GM12801 (cell line): ENCODE results near the gene CAMK1D.

Source experiments
- CTCF ChIP-seq: IDR thresholded peaks from one replicate; pipeline ENCODE4 v1.5.1; 2011; ENCODE audit warnings: control low read depth; ENCODE audit not compliant: insufficient read length; ENCODE audit errors: extremely low read depth

The CAMK1D gene

GRCh38 chr10:12788277-12788676 lies 438.9 kb downstream of the CAMK1D start:
- TF ChIP-seq CTCF = no peak

GRCh38 chr10:12790270-12790669 lies 440.9 kb downstream of the CAMK1D start:
- TF ChIP-seq CTCF = no peak

- TF ChIP-seq CTCF = no peak
Measured at GRCh38 chr10:12791728-12792127, 442.4 kb downstream of the CAMK1D start.

- no peak for TF ChIP-seq CTCF
Measured at GRCh38 chr10:12792889-12793556, 443.7 kb downstream of the CAMK1D start.

- no peak for TF ChIP-seq CTCF
Measured at GRCh38 chr10:12795315-12796110, 446.2 kb downstream of the CAMK1D start.

GRCh38 chr10:12796401-12797160 lies 447.2 kb downstream of the CAMK1D start:
- TF ChIP-seq CTCF = no peak
